NB4 (cell line): ENCODE results near the gene DNAJC30.

ENCODE experiments used
- POLR2A ChIP-seq: IDR thresholded peaks from 2 replicates; pipeline ENCODE4 v1.6.1; 2011; ENCODE audit warnings: mild to moderate bottlenecking; ENCODE audit not compliant: insufficient read length; ENCODE audit errors: extremely low read depth
- TF ChIP-seq, protein P1 (sequence below): IDR thresholded peaks from one replicate; pipeline ENCODE4 v1.5.1; 2012; ENCODE audit warnings: low read depth, low read length
- TF ChIP-seq, protein P2 (sequence below): IDR thresholded peaks from 2 replicates; pipeline ENCODE4 v1.6.1; 2011; ENCODE audit warnings: low read depth, low read length

DNA sequence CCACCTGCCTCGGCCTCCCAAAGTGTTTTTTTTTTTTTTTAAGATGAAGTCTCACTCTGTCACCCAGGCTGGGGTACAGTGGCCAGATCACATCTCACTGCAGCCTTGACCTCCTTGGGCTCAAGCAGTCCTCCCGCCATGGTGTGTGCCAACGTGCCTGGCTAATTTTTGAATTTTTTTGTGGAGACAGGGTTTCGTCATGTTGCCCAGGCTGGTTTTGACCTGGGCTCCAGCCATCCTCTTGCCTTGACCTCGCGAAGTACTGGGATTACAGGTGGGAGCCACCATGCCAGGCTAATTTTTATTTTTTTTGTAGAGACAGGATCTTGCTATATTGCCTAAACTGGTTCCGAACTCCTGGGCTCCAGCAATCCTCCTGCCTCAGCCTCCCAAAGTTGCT lies 49.9 kb downstream of the DNAJC30 start:
- TF ChIP-seq, protein P1, sequence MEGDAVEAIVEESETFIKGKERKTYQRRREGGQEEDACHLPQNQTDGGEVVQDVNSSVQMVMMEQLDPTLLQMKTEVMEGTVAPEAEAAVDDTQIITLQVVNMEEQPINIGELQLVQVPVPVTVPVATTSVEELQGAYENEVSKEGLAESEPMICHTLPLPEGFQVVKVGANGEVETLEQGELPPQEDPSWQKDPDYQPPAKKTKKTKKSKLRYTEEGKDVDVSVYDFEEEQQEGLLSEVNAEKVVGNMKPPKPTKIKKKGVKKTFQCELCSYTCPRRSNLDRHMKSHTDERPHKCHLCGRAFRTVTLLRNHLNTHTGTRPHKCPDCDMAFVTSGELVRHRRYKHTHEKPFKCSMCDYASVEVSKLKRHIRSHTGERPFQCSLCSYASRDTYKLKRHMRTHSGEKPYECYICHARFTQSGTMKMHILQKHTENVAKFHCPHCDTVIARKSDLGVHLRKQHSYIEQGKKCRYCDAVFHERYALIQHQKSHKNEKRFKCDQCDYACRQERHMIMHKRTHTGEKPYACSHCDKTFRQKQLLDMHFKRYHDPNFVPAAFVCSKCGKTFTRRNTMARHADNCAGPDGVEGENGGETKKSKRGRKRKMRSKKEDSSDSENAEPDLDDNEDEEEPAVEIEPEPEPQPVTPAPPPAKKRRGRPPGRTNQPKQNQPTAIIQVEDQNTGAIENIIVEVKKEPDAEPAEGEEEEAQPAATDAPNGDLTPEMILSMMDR = no peak
- no peak for TF ChIP-seq POLR2A
- TF ChIP-seq, protein P2, sequence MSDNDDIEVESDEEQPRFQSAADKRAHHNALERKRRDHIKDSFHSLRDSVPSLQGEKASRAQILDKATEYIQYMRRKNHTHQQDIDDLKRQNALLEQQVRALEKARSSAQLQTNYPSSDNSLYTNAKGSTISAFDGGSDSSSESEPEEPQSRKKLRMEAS = no peak
